WTC11 (cell line): Measurements from ENCODE around the gene STXBP5.
A peak's percentile ranks its signal among the peaks of the same experiment; 100 is the strongest.

Source experiments
- CREM ChIP-seq: sonication (generic); formaldehyde crosslinking; IDR thresholded peaks from 2 replicates; pipeline ENCODE4 v1.8.1; 2022; ENCODE audit warnings: mild to moderate bottlenecking, missing genetic modification reagents, moderate library complexity
- CTCF ChIP-seq: fragments of 200-600 bp; IDR thresholded peaks from 2 replicates; pipeline ENCODE4 v1.8.0; 2022; ENCODE audit warnings: antibody characterized with exemption
- ESRRA ChIP-seq: sonication (generic); formaldehyde crosslinking; IDR thresholded peaks from 2 replicates; pipeline ENCODE4 v1.8.1; 2022; ENCODE audit warnings: mild to moderate bottlenecking, missing genetic modification reagents, borderline replicate concordance
- PRRX2 ChIP-seq: fragments of 250-450 bp; sonication (Bioruptor Pico); IDR thresholded peaks from 2 replicates; pipeline ENCODE4 v1.8.0; 2021; ENCODE audit warnings: mild to moderate bottlenecking
- TEAD4 ChIP-seq: sonication (generic); formaldehyde crosslinking; IDR thresholded peaks from 2 replicates; pipeline ENCODE4 v1.8.0; 2022; ENCODE audit warnings: mild to moderate bottlenecking, missing genetic modification reagents
- ZNF232 ChIP-seq: sonication (generic); formaldehyde crosslinking; IDR thresholded peaks from 2 replicates; pipeline ENCODE4 v1.8.0; 2022; ENCODE audit warnings: mild to moderate bottlenecking, missing genetic modification reagents

GRCh38 chr6:147382945-147383554 lies 178.8 kb downstream of the STXBP5 start:
- TF ChIP-seq CTCF = peak; percentile 44; the same call in 1 of the 2 replicates
- no peak for TF ChIP-seq ZNF232
- TF ChIP-seq TEAD4 (CRISPR knock-in tag) = no peak
- TF ChIP-seq CREM (CRISPR knock-in tag) = no peak
- no peak for TF ChIP-seq PRRX2 (CRISPR knock-in tag)
- TF ChIP-seq ESRRA (CRISPR knock-in tag) = no peak
